ENCODE measurements around the gene UBE2Q1. TPM values are rescaled to one million over a fixed set of nuclear protein-coding genes. Genes with fewer than 3 reads are reported as not detected.

The UBE2Q1 gene
- total and polyA plus RNA-seq, 2 experiments from 2014 or later = 5.7 to 37.9 TPM

GRCh38 chr1:154529308-154529707, 29.2 kb downstream of the UBE2Q1 start:
- no peaks in the 10 kb centered on the region for H3K9me3 ChIP-seq (ENCODE audit: low read depth)
- H3K27me3 ChIP-seq (replicated peaks; ENCODE audit: insufficient read depth) = peaks cover 4% of the 10 kb centered on the region; the same call in 1 of the 2 replicates
- in situ Hi-C loops (cut with MboI) = loop anchor here (5.0 kb wide), 1 partner anchor 42 kb away; no protein-coding TSS in a partner anchor
- H3K9ac ChIP-seq = no peak overlapping the region
- H3K79me2 ChIP-seq (ENCODE audit: insufficient read depth) = no peaks in the 10 kb centered on the region
- H2AFZ ChIP-seq = no peak overlapping the region
- H3K4me2 ChIP-seq (ENCODE audit: unreplicated experiment) = no peak overlapping the region
- no peak for DNase-seq
- no peaks in the 10 kb centered on the region for H3K4me1 ChIP-seq (ENCODE audit: insufficient read depth)
- TF ChIP-seq EZH2phosphoT487 (IDR thresholded peaks at IDR 0.05; ENCODE audit: insufficient read depth, low read depth) = no peak
- TF ChIP-seq EZH2 (IDR thresholded peaks at IDR 0.05; ENCODE audit: insufficient read depth, poor library complexity, severe bottlenecking) = no peak
- H3K36me3 ChIP-seq (ENCODE audit: low read depth) = no peaks in the 10 kb centered on the region
- 80 to 87% methylated on average over 6 of the region's 6 CpGs for WGBS, 2 experiments (ENCODE audit: low coverage in 1 of 2, low lambda C conversion rate in 2 of 2, missing lambda C conversion rate in 2 of 2)
- no peaks in the 10 kb centered on the region for H3F3A ChIP-seq (ENCODE audit: insufficient read depth)
- no peaks in the 10 kb centered on the region for H3K9me2 ChIP-seq (ENCODE audit: insufficient read depth)
- no peak overlapping the region for H3K4me3 ChIP-seq
- no peak overlapping the region for H3K27ac ChIP-seq
- H4K20me1 ChIP-seq (ENCODE audit: insufficient read depth) = no peaks in the 10 kb centered on the region

DNA sequence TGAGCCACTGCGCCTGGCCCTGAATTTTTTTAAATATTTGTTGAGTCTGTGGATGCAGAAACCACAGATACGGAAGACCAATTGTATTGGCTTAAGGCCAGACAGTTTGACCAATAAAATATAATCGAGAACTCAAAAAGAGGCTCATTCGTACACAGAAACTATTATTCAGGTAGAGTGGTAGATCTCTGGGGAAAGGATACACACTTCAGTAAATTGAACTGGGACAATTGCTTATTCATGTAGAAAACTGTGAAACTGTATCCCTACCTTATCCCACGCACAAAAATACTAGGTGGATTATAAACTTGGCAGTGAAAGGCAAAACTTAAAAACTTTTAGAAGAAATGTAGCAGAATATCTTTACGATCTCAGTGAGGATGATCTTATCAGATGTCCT, 31.3 kb downstream of the UBE2Q1 start:
- Histone ChIP-seq H4K20me1 (ENCODE audit: insufficient read depth) (no peaks in the 10 kb centered on the region), H3K27me3 (replicated peaks; ENCODE audit: insufficient read depth) (peaks cover 6% of the 10 kb centered on the region; the same call in 1 of the 2 replicates), H3F3A (ENCODE audit: insufficient read depth) (no peaks in the 10 kb centered on the region), H3K4me3 (no peak overlapping the region), H3K9ac (no peak overlapping the region), H3K9me2 (ENCODE audit: insufficient read depth) (no peaks in the 10 kb centered on the region), H3K4me2 (ENCODE audit: unreplicated experiment) (no peak overlapping the region), H3K9me3 (ENCODE audit: low read depth) (no peaks in the 10 kb centered on the region), H3K27ac (no peak overlapping the region), H3K4me1 (ENCODE audit: insufficient read depth) (no peaks in the 10 kb centered on the region), H3K36me3 (ENCODE audit: low read depth) (no peaks in the 10 kb centered on the region), H2AFZ (no peak overlapping the region), H3K79me2 (ENCODE audit: insufficient read depth) (no peaks in the 10 kb centered on the region)
- no peak for DNase-seq
- WGBS, 2 experiments (ENCODE audit: low coverage in 1 of 2, low lambda C conversion rate in 2 of 2, missing lambda C conversion rate in 2 of 2) = 68 to 71% methylated on average over 6 of the region's 6 CpGs
- in situ Hi-C loops (cut with MboI) = loop anchor here (5.0 kb wide), 1 partner anchor 40 kb away; no protein-coding TSS in a partner anchor
- no peak for TF ChIP-seq EZH2 (IDR thresholded peaks at IDR 0.05; ENCODE audit: insufficient read depth, poor library complexity, severe bottlenecking)

DNA sequence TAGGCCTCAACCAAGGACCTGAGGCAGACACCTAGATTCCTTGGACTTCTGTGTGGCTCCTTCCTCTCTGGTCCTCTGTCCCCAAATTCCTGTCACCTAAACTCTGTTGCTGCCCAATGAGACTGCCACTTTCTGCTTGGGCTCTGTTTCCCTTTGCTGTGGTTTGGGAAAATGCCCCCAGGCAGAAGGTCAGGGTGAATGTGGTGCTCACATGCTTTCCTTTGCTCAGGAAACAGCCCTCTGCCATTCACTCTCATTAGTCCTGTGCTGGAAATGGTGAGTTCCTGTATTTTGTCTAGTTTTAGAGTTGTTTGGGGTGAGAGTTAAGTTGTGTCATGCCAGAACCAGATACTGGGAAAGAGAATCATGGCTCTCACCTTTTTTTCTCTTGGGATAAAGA, 33.6 kb downstream of the UBE2Q1 start:
- Histone ChIP-seq H3K4me3 (no peak overlapping the region), H3K27me3 (replicated peaks; ENCODE audit: insufficient read depth) (peaks cover 9% of the 10 kb centered on the region), H4K20me1 (ENCODE audit: insufficient read depth) (no peaks in the 10 kb centered on the region), H2AFZ (no peak overlapping the region), H3K27ac (no peak overlapping the region), H3K9me2 (ENCODE audit: insufficient read depth) (no peaks in the 10 kb centered on the region), H3K9ac (no peak overlapping the region), H3F3A (ENCODE audit: insufficient read depth) (no peaks in the 10 kb centered on the region), H3K9me3 (ENCODE audit: low read depth) (no peaks in the 10 kb centered on the region), H3K4me1 (ENCODE audit: insufficient read depth) (no peaks in the 10 kb centered on the region), H3K4me2 (ENCODE audit: unreplicated experiment) (no peak overlapping the region), H3K79me2 (ENCODE audit: insufficient read depth) (no peaks in the 10 kb centered on the region), H3K36me3 (ENCODE audit: low read depth) (no peaks in the 10 kb centered on the region)
- in situ Hi-C loops (cut with MboI) = loop anchor here (5.0 kb wide), 1 partner anchor 38 kb away; no protein-coding TSS in a partner anchor
- no peak for DNase-seq
- TF ChIP-seq EZH2 (IDR thresholded peaks at IDR 0.05; ENCODE audit: insufficient read depth, poor library complexity, severe bottlenecking) (no peak), EZH2phosphoT487 (IDR thresholded peaks at IDR 0.05; ENCODE audit: insufficient read depth, low read depth) (no peak)

DNA sequence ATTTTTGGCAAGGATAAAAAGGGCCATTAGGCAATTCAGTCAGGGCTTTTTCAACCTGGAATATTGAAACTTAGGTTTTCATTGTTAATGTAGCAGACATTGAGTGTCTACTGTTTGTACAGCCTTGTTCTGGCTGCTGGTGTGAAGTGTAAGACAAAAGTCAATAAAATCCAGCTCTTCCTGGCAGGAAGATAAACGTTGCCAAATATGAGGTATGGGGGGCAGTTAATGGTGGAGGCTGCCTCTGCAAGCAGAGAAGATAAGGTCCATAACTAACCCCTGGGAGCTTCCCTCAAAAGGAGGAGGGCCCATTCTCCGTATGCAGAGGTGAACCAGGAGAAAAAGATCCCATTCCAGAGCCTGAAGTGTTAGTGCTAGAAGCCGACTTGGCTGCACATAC, 36.8 kb downstream of the UBE2Q1 start:
- no peaks in the 10 kb centered on the region for H4K20me1 ChIP-seq (ENCODE audit: insufficient read depth)
- H3F3A ChIP-seq (ENCODE audit: insufficient read depth) = no peaks in the 10 kb centered on the region
- H2AFZ ChIP-seq = no peak overlapping the region
- no peak overlapping the region for H3K4me3 ChIP-seq
- H3K9me2 ChIP-seq (ENCODE audit: insufficient read depth) = no peaks in the 10 kb centered on the region
- H3K4me2 ChIP-seq (ENCODE audit: unreplicated experiment) = no peak overlapping the region
- no peak overlapping the region for H3K27ac ChIP-seq
- H3K27me3 ChIP-seq (replicated peaks; ENCODE audit: insufficient read depth) = peaks cover 9% of the 10 kb centered on the region
- H3K79me2 ChIP-seq (ENCODE audit: insufficient read depth) = no peaks in the 10 kb centered on the region
- no peak overlapping the region for H3K9ac ChIP-seq
- WGBS, 2 experiments (ENCODE audit: low coverage in 1 of 2, low lambda C conversion rate in 2 of 2, missing lambda C conversion rate in 2 of 2) = 55 to 57% methylated on average over 3 of the region's 3 CpGs
- no peaks in the 10 kb centered on the region for H3K9me3 ChIP-seq (ENCODE audit: low read depth)
- no peaks in the 10 kb centered on the region for H3K4me1 ChIP-seq (ENCODE audit: insufficient read depth)
- in situ Hi-C loops (cut with MboI) = no loop called here
- H3K36me3 ChIP-seq (ENCODE audit: low read depth) = no peaks in the 10 kb centered on the region
- no peak for DNase-seq
- TF ChIP-seq EZH2phosphoT487 (IDR thresholded peaks at IDR 0.05; ENCODE audit: insufficient read depth, low read depth) = no peak
- TF ChIP-seq EZH2 (IDR thresholded peaks at IDR 0.05; ENCODE audit: insufficient read depth, poor library complexity, severe bottlenecking) = no peak

DNA sequence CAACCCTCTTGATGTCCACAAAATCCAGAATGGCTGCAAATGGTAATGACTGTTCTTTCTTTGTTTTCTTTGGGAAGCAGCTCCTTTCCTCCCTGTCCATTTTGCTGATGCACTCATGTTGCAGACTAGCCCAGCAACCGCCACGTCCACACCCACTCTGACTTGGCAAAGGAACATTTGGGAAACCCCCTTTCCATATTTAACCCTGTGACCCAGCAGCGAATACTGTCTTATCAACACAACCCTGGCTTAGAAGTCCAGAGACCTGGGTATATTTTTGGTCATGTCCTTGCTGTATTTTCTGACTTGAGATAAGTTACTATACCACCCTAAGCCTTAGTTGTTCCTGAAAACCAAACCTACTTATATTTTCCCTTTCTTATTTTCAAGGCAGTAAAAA, 38.1 kb downstream of the UBE2Q1 start:
- 30 to 31% methylated on average over 3 of the region's 3 CpGs for WGBS, 2 experiments (ENCODE audit: low coverage in 1 of 2, low lambda C conversion rate in 2 of 2, missing lambda C conversion rate in 2 of 2)
- Histone ChIP-seq H3F3A (ENCODE audit: insufficient read depth) (no peaks in the 10 kb centered on the region), H3K9ac (no peak overlapping the region), H3K4me3 (no peak overlapping the region), H4K20me1 (ENCODE audit: insufficient read depth) (no peaks in the 10 kb centered on the region), H3K36me3 (ENCODE audit: low read depth) (no peaks in the 10 kb centered on the region), H3K9me3 (ENCODE audit: low read depth) (no peaks in the 10 kb centered on the region), H3K79me2 (ENCODE audit: insufficient read depth) (no peaks in the 10 kb centered on the region), H3K9me2 (ENCODE audit: insufficient read depth) (no peaks in the 10 kb centered on the region), H3K27me3 (replicated peaks; ENCODE audit: insufficient read depth) (peaks cover 9% of the 10 kb centered on the region), H3K4me1 (ENCODE audit: insufficient read depth) (no peaks in the 10 kb centered on the region), H3K4me2 (ENCODE audit: unreplicated experiment) (no peak overlapping the region), H3K27ac (no peak overlapping the region), H2AFZ (no peak overlapping the region)
- DNase-seq = no peak
- no peak for TF ChIP-seq EZH2phosphoT487 (IDR thresholded peaks at IDR 0.05; ENCODE audit: insufficient read depth, low read depth)
- TF ChIP-seq EZH2 (IDR thresholded peaks at IDR 0.05; ENCODE audit: insufficient read depth, poor library complexity, severe bottlenecking) = no peak
- in situ Hi-C loops (cut with MboI) = no loop called here

Measured in GM23248 (cell line).